Measurements from ENCODE around the gene XYLT2. TPM values are rescaled to one million over a fixed set of nuclear protein-coding genes. Genes with fewer than 3 reads are reported as not detected.
A peak's percentile ranks its signal among the peaks of the same experiment; 100 is the strongest.

The XYLT2 gene
- total and polyA plus RNA-seq, 9 of the 15 experiments (the other 6 are each of a cell fraction or from before 2014, with no cell fraction given) = 0.63 to 9.1 (median 4.3) TPM

GRCh38 chr17:50397111-50397918 is 51.4 kb downstream of the XYLT2 start, which contains the start of gene LRRC59 (continued):
- TF ChIP-seq VEZF1 (CRISPR knock-in tag; IDR thresholded peaks at IDR 0.05) (peak; percentile 52), CCNT2 (IDR thresholded peaks at IDR 0.05; ENCODE audit: borderline replicate concordance, extremely low read depth, insufficient read length, low read depth, low read length) (peak; percentile 95), ZNF644 (tag; IDR thresholded peaks at IDR 0.05; ENCODE audit: low read depth) (0 out of 2 replicates have a peak, but pooled peaks have one; percentile 59), ZBTB40 (IDR thresholded peaks at IDR 0.05) (peak; percentile 84), ZBTB40 (CRISPR knock-in tag; IDR thresholded peaks at IDR 0.05) (no peak), CBX5 (IDR thresholded peaks at IDR 0.05; ENCODE audit: borderline replicate concordance, low read depth) (peak; percentile 87), SIN3B (IDR thresholded peaks at IDR 0.05; ENCODE audit: low read depth) (peak; percentile 83), SMAD4 (CRISPR knock-in tag; conservative IDR thresholded peaks at IDR 0.05) (peak; percentile 73; the same call in 1 of the 2 replicates), FOXP1 (CRISPR knock-in tag; IDR thresholded peaks at IDR 0.05) (peak; percentile 95; the same call in 1 of the 2 replicates), ZNF512 (tag; IDR thresholded peaks at IDR 0.05) (no peak), DIDO1 (tag; IDR thresholded peaks at IDR 0.05; ENCODE audit: low read depth) (peak; percentile 75), BDP1 (IDR thresholded peaks at IDR 0.05; ENCODE audit: insufficient read depth, insufficient read length) (no peak), LEF1 (IDR thresholded peaks at IDR 0.05) (no peak), CBFB (CRISPR knock-in tag; IDR thresholded peaks at IDR 0.05) (peak; percentile 93), SNAPC5 (CRISPR knock-in tag; IDR thresholded peaks at IDR 0.05) (no peak)

All from K562 (cell line).